Lower lobe of right lung (tissue), 2 donors: ENCODE measurements around the gene CEP70. TPM values are rescaled to one million over a fixed set of nuclear protein-coding genes. Genes with fewer than 3 reads are reported as not detected.

Source experiments
- ATAC-seq, 2 donors: fragments of 200-7000 bp; cut with Tn5 transposase; one replicate each; pipeline ENCODE4 v1.9.1; 2020 to 2022; ENCODE audit warnings: mild to moderate bottlenecking in 2 of 2, moderate library complexity in 2 of 2
- DNase-seq: peaks from one replicate; pipeline ENCODE4 v3.0.0-alpha.2; 2020
- H3K27ac ChIP-seq: fragments of 200-600 bp; one replicate; pipeline ENCODE4 v1.8.0; 2022
- H3K27me3 ChIP-seq: fragments of 200-600 bp; one replicate; pipeline ENCODE4 v1.8.0; 2022; ENCODE audit warnings: low read depth
- H3K36me3 ChIP-seq: fragments of 200-600 bp; one replicate; pipeline ENCODE4 v1.8.0; 2022; ENCODE audit warnings: mild to moderate bottlenecking
- H3K4me1 ChIP-seq: fragments of 200-600 bp; one replicate; pipeline ENCODE4 v1.8.0; 2022
- H3K4me3 ChIP-seq: fragments of 200-600 bp; one replicate; pipeline ENCODE4 v1.8.0; 2022; ENCODE audit warnings: mild to moderate bottlenecking
- H3K9me3 ChIP-seq: fragments of 200-600 bp; one replicate; pipeline ENCODE4 v1.8.0; 2022
- CTCF ChIP-seq: fragments of 200-600 bp; IDR thresholded peaks from one replicate; pipeline ENCODE4 v1.8.0; 2022; ENCODE audit warnings: antibody characterized with exemption, mild to moderate bottlenecking
- intact Hi-C: fragments of 100-400 bp; cut with DNase I; formaldehyde crosslinking; loops from one replicate; pipeline ENCODE4 v1.11.0; 2022
- total RNA-seq: library from RNA; stranded (reverse); fragmentation: NEBNext Ultra II Directional; extraction: Animal tissue kit (Norgen Biotek cat#: 25700); gene quantifications from one replicate; pipeline ENCODE4 v1.2.1, GENCODE V29; 2021
- donor health status: DM: no; HTN: yes; CAD: no; lungs with severe emphysema.

Gene CEP70
- total RNA-seq, 1 donor from 2014 or later = 45.2 TPM

GRCh38 chr3:138463724-138464490 lies 130.2 kb downstream of the CEP70 start:
- TF ChIP-seq CTCF = no peak
- intact Hi-C loops = no loop called here
- ATAC-seq (no peak), DNase-seq (no peak)
- Histone ChIP-seq H3K4me1 (no peaks in the 10 kb centered on the region), H3K9me3 (no peaks in the 10 kb centered on the region), H3K27ac (no peak overlapping the region), H3K4me3 (no peak overlapping the region), H3K36me3 (peaks cover 24% of the 10 kb centered on the region), H3K27me3 (no peaks in the 10 kb centered on the region)

GRCh38 chr3:138461896-138462295 lies 132.2 kb downstream of the CEP70 start:
- intact Hi-C loops = no loop called here
- ATAC-seq = no peak

GRCh38 chr3:138461246-138461645 lies 132.8 kb downstream of the CEP70 start:
- peaks cover 29% of the 10 kb centered on the region for H3K36me3 ChIP-seq
- H3K27me3 ChIP-seq = no peaks in the 10 kb centered on the region
- no peaks in the 10 kb centered on the region for H3K9me3 ChIP-seq
- ATAC-seq = no peak
- no peaks in the 10 kb centered on the region for H3K4me1 ChIP-seq
- no peak for TF ChIP-seq CTCF
- intact Hi-C loops = no loop called here
- no peak overlapping the region for H3K27ac ChIP-seq
- H3K4me3 ChIP-seq = no peak overlapping the region
- peak; percentile 21 for DNase-seq

More at GRCh38 chr3:138461896-138462295, 132.2 kb downstream of the CEP70 start:
- no peak for TF ChIP-seq CTCF
- H3K27me3 ChIP-seq = no peaks in the 10 kb centered on the region
- peaks cover 25% of the 10 kb centered on the region for H3K36me3 ChIP-seq
- no peak overlapping the region for H3K27ac ChIP-seq
- no peaks in the 10 kb centered on the region for H3K4me1 ChIP-seq
- no peak overlapping the region for H3K4me3 ChIP-seq
- H3K9me3 ChIP-seq = no peaks in the 10 kb centered on the region
- DNase-seq = peak; percentile 13

GRCh38 chr3:138460536-138461205 lies 133.4 kb downstream of the CEP70 start:
- Histone ChIP-seq H3K27ac (no peak overlapping the region), H3K4me1 (no peaks in the 10 kb centered on the region), H3K36me3 (peaks cover 32% of the 10 kb centered on the region), H3K9me3 (no peaks in the 10 kb centered on the region), H3K4me3 (no peak overlapping the region), H3K27me3 (no peaks in the 10 kb centered on the region)
- no peak for TF ChIP-seq CTCF
- intact Hi-C loops = no loop called here
- DNase-seq (peak; percentile 30), ATAC-seq (peak; percentile 37 to 51)

GRCh38 chr3:138459619-138460535 lies 134.2 kb downstream of the CEP70 start:
- H3K4me1 ChIP-seq = no peaks in the 10 kb centered on the region
- H3K9me3 ChIP-seq = no peaks in the 10 kb centered on the region
- H3K36me3 ChIP-seq = peaks cover 25% of the 10 kb centered on the region
- no peak for ATAC-seq
- intact Hi-C loops = no loop called here
- TF ChIP-seq CTCF = no peak
- H3K4me3 ChIP-seq = no peak overlapping the region
- H3K27me3 ChIP-seq = no peaks in the 10 kb centered on the region
- peak; percentile 36 for DNase-seq
- H3K27ac ChIP-seq = no peak overlapping the region
